ENCODE measurements around the gene MUC20. TPM values are rescaled to one million over a fixed set of nuclear protein-coding genes. Genes with fewer than 3 reads are reported as not detected.

MUC20 gene
- total and polyA plus RNA-seq, 2 of the 8 experiments (the other 6 are each of a cell fraction or from before 2014, with no cell fraction given): 0.24 to 0.26 TPM

GRCh38 chr3:195764961-195765706 is 44.4 kb downstream of the MUC20 start:
- Histone ChIP-seq H3K36me3 (ENCODE audit: control insufficient read depth in 2 of 4, insufficient read depth in 4 of 4, low read length in 3 of 4) (no peaks in the 10 kb centered on the region), H2BK120ac (replicated peaks; ENCODE audit: low read depth, low read length) (no peak overlapping the region), H3K23me2 (ENCODE audit: low read depth, low read length) (peaks cover 7% of the 10 kb centered on the region; the same call in 1 of the 2 replicates), H4K91ac (replicated peaks; ENCODE audit: insufficient read length, low read length) (no peak overlapping the region), H3K56ac (replicated peaks; ENCODE audit: insufficient read length, low read depth, low read length) (no peak overlapping the region), H3K9ac (replicated peaks in 1 of 4; ENCODE audit: extremely low read depth in 1 of 4, low read depth in 3 of 4, low read length in 3 of 4) (no peak overlapping the region), H3K9me3 (ENCODE audit: insufficient read depth in 2 of 2, low read depth in 1 of 2, low read length in 1 of 2) (no peaks in the 10 kb centered on the region; a peak in 1 of 4 replicates), H3K4me1 (replicated peaks in 1 of 4; ENCODE audit: control insufficient read depth in 3 of 4, insufficient read depth in 4 of 4, low read length in 3 of 4) (no peaks in the 10 kb centered on the region), H2BK12ac (ENCODE audit: low read depth, low read length) (no peak overlapping the region), H3K4me3 (ENCODE audit: extremely low read depth in 1 of 4, insufficient read depth in 2 of 4, low read depth in 3 of 4, low read length in 4 of 4) (no peak overlapping the region), H3K79me2 (ENCODE audit: control insufficient read depth in 1 of 2, insufficient read depth in 2 of 2, low read length in 2 of 2) (no peaks in the 10 kb centered on the region), H3K4me2 (ENCODE audit: insufficient read depth in 1 of 2, low read depth in 2 of 2, low read length in 2 of 2) (no peak overlapping the region), H2BK5ac (ENCODE audit: low read depth, low read length) (no peak overlapping the region), H3K18ac (ENCODE audit: extremely low read depth, low read length) (no peak overlapping the region), H3K79me1 (ENCODE audit: low read depth, low read length) (no peaks in the 10 kb centered on the region), H3K14ac (ENCODE audit: insufficient read length) (no peak overlapping the region), H3K23ac (ENCODE audit: insufficient read length) (no peak overlapping the region), H4K8ac (ENCODE audit: extremely low read depth, insufficient read depth, low read length) (no peak overlapping the region; the same call in 1 of the 2 replicates), H4K20me1 (replicated peaks in 1 of 2; ENCODE audit: control insufficient read depth in 1 of 2, insufficient read depth in 2 of 2, low read length in 2 of 2) (no peaks in the 10 kb centered on the region), H2AFZ (ENCODE audit: low read length) (no peak overlapping the region), H2BK20ac (ENCODE audit: low read length) (no peak overlapping the region), H2BK15ac (ENCODE audit: low read length) (no peak overlapping the region), H3K27me3 (replicated peaks in 1 of 4; ENCODE audit: control insufficient read depth in 3 of 4, extremely low read depth in 1 of 4, insufficient read depth in 3 of 4, low read length in 3 of 4) (no peaks in the 10 kb centered on the region; a peak in 3 of 7 replicates), H2AK5ac (ENCODE audit: low read depth, low read length) (no peak overlapping the region), H3K27ac (ENCODE audit: low read depth, low read length) (no peak overlapping the region), H4K5ac (ENCODE audit: insufficient read length, low read depth, low read length) (no peak overlapping the region), H3K4ac (replicated peaks; ENCODE audit: insufficient read length, low read depth, low read length) (no peak overlapping the region)
- FAIRE-seq: no peak
- TF ChIP-seq RFX5 (IDR thresholded peaks at IDR 0.05; ENCODE audit: borderline replicate concordance, low read depth, low read length) (no peak), POU5F1 (IDR thresholded peaks at IDR 0.05; ENCODE audit: low read depth, low read length) (no peak), EGR1 (IDR thresholded peaks at IDR 0.05; ENCODE audit: borderline replicate concordance, low read depth, low read length) (no peak), PHF8 (conservative IDR thresholded peaks at IDR 0.05; ENCODE audit: low read depth, low read length) (no peak), ASH2L (IDR thresholded peaks at IDR 0.05; ENCODE audit: low read length) (no peak), SRF (IDR thresholded peaks at IDR 0.05; ENCODE audit: low read depth, low read length) (no peak), MAFK (IDR thresholded peaks at IDR 0.05; ENCODE audit: low read depth, low read length) (no peak)
- WGBS, 2 experiments (ENCODE audit: extremely low coverage in 1 of 2, insufficient coverage in 1 of 2, insufficient read length in 1 of 2, insufficient replicate concordance in 2 of 2, low coverage in 1 of 2, low lambda C conversion rate in 2 of 2, missing lambda C conversion rate in 1 of 2): 87% methylated on average over 23 of the region's 28 CpGs; no CpG with 5 or more reads in 1 of the 2 experiments
- ChIA-PET CTCF (ENCODE audit: partially characterized antibody) (interaction anchor here (0.8 to 5.8 kb wide), 6 partner anchors 26 to 132 kb away, joined by 3 to 33 read pairs (median 4); no protein-coding TSS in a partner anchor), POLR2A (ENCODE audit: partially characterized antibody) (interaction anchor here (1.6 kb wide), 1 partner anchor 42 kb away, joined by 3 read pairs; no protein-coding TSS in a partner anchor)
- DNase-seq (ENCODE audit: low read depth in 1 of 2, low spot score in 2 of 2): peak in 1 of 2 experiments; percentile 39

Measured in H1 (cell line).